ENCODE measurements around the gene RAP1GAP.
A peak's percentile ranks its signal among the peaks of the same experiment; 100 is the strongest.

Gene RAP1GAP

DNA sequence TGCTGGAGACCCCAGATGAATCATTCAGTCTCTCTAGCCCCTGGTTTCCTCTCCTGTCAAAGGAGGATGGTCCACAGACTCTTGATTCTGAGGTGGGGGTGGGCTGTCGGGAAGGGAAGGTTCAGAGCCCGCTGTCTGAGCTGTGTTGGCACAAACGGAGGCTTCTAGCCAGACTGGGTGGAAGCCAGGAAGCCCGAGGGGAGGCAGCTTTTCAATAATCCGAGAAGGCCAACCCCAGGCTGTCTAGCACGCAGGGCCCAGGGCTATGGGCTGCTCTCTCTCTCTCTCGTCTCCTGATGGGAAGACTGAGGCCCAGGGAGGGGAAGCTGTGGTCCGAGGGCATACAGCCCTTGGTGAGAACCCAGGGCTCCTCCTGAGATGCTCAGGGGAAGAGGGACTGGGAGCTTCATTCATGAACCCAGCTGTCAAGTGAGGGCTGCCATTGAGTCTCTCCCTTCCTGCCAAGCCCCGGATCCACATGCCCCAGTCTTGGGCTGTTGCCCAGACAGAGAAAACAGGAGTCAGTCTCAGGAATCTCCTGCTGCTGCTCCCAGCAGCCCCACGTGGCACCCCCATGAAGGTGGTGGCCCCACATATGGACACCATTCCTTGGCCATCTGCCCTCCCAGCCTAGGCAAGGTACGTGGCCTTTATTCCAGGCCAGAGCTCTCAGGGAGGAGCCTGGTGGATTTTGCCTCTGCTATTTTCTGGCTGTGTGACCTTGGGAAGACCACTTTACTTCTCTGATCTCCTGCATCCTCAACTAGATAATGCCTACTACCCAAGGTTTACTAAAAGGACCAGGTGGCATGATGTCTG lies 44.4 kb downstream of the RAP1GAP start:
- DNase-seq, result no peak

- DNase-seq, result peak; percentile 97
Measured at GRCh38 chr1:21623410-21623961, 45.7 kb downstream of the RAP1GAP start.

- peak; percentile 90 for DNase-seq
Measured at GRCh38 chr1:21622466-21623315, 46.5 kb downstream of the RAP1GAP start.

GRCh38 chr1:21621761-21622436 lies 47.3 kb downstream of the RAP1GAP start:
- peak; percentile 45 for DNase-seq

- no peak for DNase-seq
Measured at GRCh38 chr1:21621051-21621450, 48.1 kb downstream of the RAP1GAP start.

- DNase-seq, result no peak
Measured at GRCh38 chr1:21620496-21620895, 48.7 kb downstream of the RAP1GAP start.

DNA sequence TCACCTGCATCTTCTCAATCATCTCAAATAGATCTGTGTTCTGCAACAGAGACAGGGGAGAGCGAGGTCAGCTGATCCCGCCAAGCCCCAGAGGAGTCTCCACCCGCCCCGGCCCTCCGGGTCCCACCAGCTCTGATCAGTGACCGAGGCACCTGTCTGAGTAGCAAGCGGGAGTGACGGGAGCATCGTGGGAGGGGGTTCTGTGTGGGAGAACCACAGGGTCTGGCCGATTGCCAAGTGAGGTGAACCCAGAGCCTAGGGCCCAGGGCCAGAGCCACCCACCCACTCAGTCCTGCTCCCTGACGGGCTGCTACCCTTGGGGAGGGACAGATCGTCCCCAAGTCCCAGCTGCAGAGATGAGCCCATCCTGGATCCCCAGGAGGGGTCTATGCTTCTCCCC lies 49.1 kb downstream of the RAP1GAP start:
- no peak for DNase-seq

- no peak for DNase-seq
Measured at GRCh38 chr1:21619375-21619947, 49.7 kb downstream of the RAP1GAP start.

DNA sequence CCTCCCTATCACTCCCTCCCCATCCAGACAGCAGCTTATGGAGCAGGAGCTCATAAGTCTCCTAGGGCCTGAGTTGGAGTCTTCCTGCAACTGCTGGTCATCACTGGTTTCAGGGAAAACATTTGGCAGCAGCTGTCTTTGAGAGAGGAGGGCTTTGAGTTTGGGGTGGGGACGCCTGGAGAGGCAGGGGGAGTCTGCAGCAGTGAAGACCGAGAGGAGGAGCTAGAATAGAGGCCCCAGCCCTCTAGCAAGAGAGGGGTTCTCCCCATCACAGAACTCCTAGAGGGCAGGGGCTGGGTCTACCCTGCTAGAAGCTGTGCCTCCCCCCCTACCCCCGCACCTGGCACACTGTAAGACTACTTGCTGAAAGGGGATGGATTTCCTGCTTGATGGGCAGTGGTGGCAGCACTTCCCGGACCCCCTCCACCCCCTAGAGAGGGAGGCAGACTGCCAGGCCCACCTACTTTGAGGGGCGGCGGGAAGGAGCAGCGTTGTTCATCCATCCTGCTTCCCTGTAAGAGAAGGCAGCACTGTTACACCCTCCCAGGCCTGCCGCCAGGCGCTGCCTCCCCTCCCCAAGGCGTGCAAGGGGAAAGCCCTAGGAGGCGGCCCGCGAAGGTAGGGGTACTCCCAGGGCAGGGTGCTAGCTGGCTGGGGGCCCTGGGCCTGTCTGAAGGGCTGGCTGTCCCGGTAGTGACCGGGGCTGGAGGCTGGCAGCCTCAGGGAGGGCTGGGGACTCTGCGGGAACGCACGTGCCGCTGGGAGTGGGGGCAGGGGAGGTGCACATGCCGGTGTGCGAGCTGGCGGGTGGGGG lies 50.4 kb downstream of the RAP1GAP start:
- DNase-seq, result no peak

DNA sequence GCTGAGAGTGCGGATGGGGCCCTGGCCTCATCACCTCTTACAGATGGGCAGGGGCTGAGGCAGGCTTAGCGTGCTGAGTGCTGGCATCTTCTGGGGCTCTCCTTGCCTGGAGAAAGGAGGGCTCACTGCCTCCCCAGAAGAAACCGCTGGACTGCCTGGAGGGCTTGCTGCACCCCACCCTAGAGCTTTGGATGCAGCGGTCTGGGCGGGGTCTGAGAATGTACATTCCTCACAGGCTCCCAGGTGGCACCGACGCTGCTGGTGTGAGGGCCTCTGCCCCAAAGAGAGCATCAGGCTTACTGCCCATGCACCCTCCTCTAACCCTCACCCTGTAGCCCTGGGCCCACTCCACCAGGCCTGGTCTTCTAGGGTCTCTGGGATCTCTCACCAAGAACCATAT lies 51.1 kb downstream of the RAP1GAP start:
- no peak for DNase-seq

- DNase-seq, result no peak
Measured at GRCh38 chr1:21617126-21617738, 51.9 kb downstream of the RAP1GAP start.

DNA sequence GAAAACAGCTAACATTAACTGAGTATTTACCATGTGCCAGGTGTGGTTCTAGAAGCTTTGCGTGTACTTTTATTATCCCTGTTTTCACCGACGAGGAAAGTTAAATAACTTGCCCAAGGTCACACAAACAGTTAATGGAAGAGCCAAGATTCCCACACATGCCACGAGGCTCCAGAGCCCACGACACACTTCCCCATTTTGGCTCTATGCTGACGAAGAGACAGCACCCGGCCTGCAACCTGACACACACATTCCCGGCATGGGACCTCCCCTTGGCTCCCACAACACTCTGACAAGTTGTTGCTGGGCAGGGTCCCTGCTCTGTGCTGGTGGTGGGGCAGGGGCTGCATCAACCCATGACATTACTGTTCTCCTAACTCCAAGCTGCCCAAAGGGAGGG lies 52.8 kb downstream of the RAP1GAP start:
- no peak for DNase-seq

DNA sequence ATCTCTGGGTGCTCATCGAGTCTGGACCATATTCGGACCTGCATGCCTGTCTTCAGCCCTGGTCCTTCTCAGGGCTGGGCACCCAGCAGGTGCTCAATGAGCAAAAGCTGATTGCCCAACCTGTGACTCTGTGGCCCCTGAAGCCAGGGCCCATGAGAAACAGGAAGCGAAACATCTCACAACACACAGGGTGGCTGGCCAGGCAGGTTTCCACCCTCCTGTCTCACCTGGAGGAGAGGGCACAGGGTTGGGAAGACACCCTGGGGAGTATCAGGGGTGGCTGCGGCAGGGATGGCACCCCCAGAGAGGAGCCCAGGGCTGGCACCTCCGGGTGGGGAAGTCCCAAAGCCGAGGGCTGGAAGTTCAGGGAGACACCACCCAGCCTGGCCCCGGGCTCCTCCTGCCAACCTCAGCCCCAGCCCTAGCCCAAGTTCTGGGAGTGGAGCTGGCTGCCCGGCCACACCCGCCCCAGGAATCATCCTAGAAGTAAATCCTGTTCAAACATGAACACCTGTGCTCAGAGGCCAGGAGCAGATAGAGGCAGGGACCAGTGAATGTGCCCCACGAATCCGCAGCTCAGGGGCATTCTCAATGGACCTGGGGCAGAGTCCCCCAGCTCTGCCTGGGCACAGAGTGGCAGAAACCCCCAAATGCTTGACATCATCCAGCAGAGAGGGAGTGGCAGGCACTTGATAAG lies 54.6 kb downstream of the RAP1GAP start:
- DNase-seq, result peak; percentile 56

GRCh38 chr1:21613072-21613867 lies 55.9 kb downstream of the RAP1GAP start:
- no peak for DNase-seq

- DNase-seq, result no peak
Measured at GRCh38 chr1:21612057-21612456, 57.1 kb downstream of the RAP1GAP start.

GRCh38 chr1:21610989-21611785 lies 58.0 kb downstream of the RAP1GAP start:
- no peak for DNase-seq

DNA sequence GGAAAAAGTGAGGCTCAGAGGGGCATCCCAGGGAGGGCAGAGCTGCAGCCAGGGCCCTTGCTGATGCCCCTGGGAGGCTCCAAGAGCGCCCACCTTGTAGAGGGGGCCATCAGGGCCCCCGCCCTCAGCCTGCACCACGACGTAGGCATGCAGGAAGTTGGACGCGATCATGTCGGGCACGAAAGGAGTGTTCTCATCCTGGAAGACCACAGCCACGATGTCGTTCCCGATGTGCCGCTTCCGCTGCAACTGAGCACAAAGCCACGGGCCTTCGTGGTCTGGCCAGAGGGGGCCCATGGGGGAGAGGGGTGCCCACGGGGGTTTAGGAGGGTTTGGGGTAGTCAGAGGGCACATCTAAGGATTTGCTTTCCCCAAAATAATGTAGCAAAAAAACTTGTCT lies 59.1 kb downstream of the RAP1GAP start:
- no peak for DNase-seq

- DNase-seq, result no peak
Measured at GRCh38 chr1:21608798-21609197, 60.4 kb downstream of the RAP1GAP start.

Measured in DMS53 (cell line).